Measurements from ENCODE around the gene LAG3. TPM values are rescaled to one million over a fixed set of nuclear protein-coding genes. Genes with fewer than 3 reads are reported as not detected.

LAG3 gene
- polyA plus RNA-seq, 1 donor (not counting 4 experiments of a cell fraction or from before 2014, with no cell fraction given): 0.09 TPM

DNA sequence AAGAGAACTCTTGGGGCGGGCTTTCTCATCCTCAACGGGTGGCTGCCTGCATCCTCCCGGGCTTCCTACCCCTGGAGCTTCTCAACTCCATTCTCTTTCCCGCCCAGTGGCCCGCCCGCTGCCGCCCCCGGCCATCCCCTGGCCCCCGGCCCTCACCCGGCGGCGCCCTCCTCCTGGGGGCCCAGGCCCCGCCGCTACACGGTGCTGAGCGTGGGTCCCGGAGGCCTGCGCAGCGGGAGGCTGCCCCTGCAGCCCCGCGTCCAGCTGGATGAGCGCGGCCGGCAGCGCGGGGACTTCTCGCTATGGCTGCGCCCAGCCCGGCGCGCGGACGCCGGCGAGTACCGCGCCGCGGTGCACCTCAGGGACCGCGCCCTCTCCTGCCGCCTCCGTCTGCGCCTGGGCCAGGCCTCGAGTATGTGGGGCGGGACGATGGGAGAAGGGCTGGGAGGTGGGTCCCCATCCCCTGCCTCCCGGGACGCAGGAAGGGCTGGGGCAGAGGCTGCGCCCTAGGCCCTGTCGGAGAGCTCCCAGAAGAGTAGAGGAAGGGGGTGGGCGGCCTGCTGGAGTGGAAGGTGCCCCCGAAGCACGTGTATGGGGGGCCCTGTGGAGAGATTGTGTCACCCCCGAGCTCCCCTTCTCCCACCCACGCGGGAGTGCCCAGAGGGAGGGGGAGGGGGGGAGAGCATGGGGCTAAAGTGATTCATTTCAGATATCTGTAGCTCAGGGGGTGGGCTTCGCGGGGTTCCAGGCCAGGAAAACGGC, 1.5 kb downstream of the LAG3 start:
- Histone ChIP-seq H3K79me2 (ENCODE audit: control insufficient read depth, insufficient read depth, low read length) (no peaks in the 10 kb centered on the region), H3K9me3 (ENCODE audit: control insufficient read depth, low read depth, low read length) (no peaks in the 10 kb centered on the region), H3K9me1 (ENCODE audit: control insufficient read depth, extremely low read depth, insufficient read depth, low read length) (no peaks in the 10 kb centered on the region), H3K4me3 (ENCODE audit: control insufficient read depth in 2 of 3, extremely low read depth in 1 of 3, insufficient read depth in 2 of 3, low read depth in 1 of 3, low read length in 3 of 3) (no peak overlapping the region), H3K4me1 (ENCODE audit: control insufficient read depth, extremely low read depth, insufficient read depth, low read length) (peaks cover 8% of the 10 kb centered on the region), H2AFZ (ENCODE audit: control insufficient read depth, low read length) (no peak overlapping the region), H4K20me1 (ENCODE audit: control insufficient read depth, extremely low read depth, insufficient read depth, low read length) (no peaks in the 10 kb centered on the region), H3K27ac (ENCODE audit: control insufficient read depth, insufficient read depth, low read length) (no peak overlapping the region), H3K27me3 (ENCODE audit: control insufficient read depth, extremely low read depth, insufficient read depth, low read length) (peaks cover 35% of the 10 kb centered on the region), H3K4me2 (ENCODE audit: control insufficient read depth, extremely low read depth, insufficient read depth, low read depth, low read length) (peak overlapping the region; percentile 10), H3K36me3 (ENCODE audit: control insufficient read depth in 2 of 2, extremely low read depth in 1 of 2, insufficient read depth in 2 of 2, low read length in 2 of 2) (peaks cover 4 to 7% of the 10 kb centered on the region in 2 experiments), H3K9ac (ENCODE audit: control insufficient read depth, extremely low read depth, insufficient read depth, low read length) (no peak overlapping the region)
- no peak for FAIRE-seq
- TF ChIP-seq EZH2 (IDR thresholded peaks at IDR 0.05; ENCODE audit: low read length): no peak
- TF ChIP-seq, protein P1, sequence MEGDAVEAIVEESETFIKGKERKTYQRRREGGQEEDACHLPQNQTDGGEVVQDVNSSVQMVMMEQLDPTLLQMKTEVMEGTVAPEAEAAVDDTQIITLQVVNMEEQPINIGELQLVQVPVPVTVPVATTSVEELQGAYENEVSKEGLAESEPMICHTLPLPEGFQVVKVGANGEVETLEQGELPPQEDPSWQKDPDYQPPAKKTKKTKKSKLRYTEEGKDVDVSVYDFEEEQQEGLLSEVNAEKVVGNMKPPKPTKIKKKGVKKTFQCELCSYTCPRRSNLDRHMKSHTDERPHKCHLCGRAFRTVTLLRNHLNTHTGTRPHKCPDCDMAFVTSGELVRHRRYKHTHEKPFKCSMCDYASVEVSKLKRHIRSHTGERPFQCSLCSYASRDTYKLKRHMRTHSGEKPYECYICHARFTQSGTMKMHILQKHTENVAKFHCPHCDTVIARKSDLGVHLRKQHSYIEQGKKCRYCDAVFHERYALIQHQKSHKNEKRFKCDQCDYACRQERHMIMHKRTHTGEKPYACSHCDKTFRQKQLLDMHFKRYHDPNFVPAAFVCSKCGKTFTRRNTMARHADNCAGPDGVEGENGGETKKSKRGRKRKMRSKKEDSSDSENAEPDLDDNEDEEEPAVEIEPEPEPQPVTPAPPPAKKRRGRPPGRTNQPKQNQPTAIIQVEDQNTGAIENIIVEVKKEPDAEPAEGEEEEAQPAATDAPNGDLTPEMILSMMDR (optimal IDR thresholded peaks at IDR 0.05 in 1 of 3, IDR thresholded peaks at IDR 0.05 in 1 of 3, conservative IDR thresholded peaks at IDR 0.05 in 1 of 3; ENCODE audit: extremely low read depth in 1 of 3, insufficient read depth in 2 of 3, low read length in 3 of 3): no peak
- no peak for DNase-seq (ENCODE audit: low read depth, low spot score)
- dilution Hi-C loops (cut with MboI; ENCODE audit: extremely low pct_ligation_motif_present, low sequenced_read_pairs): no loop called here

DNA sequence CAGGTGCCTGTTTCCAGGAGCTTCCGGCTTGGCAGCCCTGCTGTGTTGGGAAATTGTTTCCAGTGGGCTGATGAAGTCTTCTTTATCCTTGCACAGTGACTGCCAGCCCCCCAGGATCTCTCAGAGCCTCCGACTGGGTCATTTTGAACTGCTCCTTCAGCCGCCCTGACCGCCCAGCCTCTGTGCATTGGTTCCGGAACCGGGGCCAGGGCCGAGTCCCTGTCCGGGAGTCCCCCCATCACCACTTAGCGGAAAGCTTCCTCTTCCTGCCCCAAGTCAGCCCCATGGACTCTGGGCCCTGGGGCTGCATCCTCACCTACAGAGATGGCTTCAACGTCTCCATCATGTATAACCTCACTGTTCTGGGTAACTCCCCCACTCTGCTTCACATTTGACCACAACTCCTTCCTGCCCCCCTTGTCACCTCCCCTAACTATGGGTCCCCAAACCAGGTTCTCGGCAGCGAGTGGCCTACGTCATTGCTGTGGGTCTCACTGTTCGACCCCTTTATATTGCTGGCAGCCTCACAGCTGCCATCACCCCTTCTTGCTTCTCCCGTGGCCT, 2.3 kb downstream of the LAG3 start:
- H2AFZ ChIP-seq (ENCODE audit: control insufficient read depth, low read length): no peak overlapping the region
- peaks cover 35% of the 10 kb centered on the region for H3K27me3 ChIP-seq (ENCODE audit: control insufficient read depth, extremely low read depth, insufficient read depth, low read length)
- DNase-seq (ENCODE audit: low read depth, low spot score) (no peak), FAIRE-seq (no peak)
- H3K4me3 ChIP-seq (ENCODE audit: control insufficient read depth in 2 of 3, extremely low read depth in 1 of 3, insufficient read depth in 2 of 3, low read depth in 1 of 3, low read length in 3 of 3): no peak overlapping the region
- no peak for TF ChIP-seq EZH2 (IDR thresholded peaks at IDR 0.05; ENCODE audit: low read length)
- TF ChIP-seq, protein P1 (optimal IDR thresholded peaks at IDR 0.05 in 1 of 3, IDR thresholded peaks at IDR 0.05 in 1 of 3, conservative IDR thresholded peaks at IDR 0.05 in 1 of 3; ENCODE audit: extremely low read depth in 1 of 3, insufficient read depth in 2 of 3, low read length in 3 of 3): no peak
- no peak overlapping the region for H3K9ac ChIP-seq (ENCODE audit: control insufficient read depth, extremely low read depth, insufficient read depth, low read length)
- no peak overlapping the region for H3K4me2 ChIP-seq (ENCODE audit: control insufficient read depth, extremely low read depth, insufficient read depth, low read depth, low read length)
- H3K27ac ChIP-seq (ENCODE audit: control insufficient read depth, insufficient read depth, low read length): no peak overlapping the region
- dilution Hi-C loops (cut with MboI; ENCODE audit: extremely low pct_ligation_motif_present, low sequenced_read_pairs): no loop called here
- no peaks in the 10 kb centered on the region for H3K9me3 ChIP-seq (ENCODE audit: control insufficient read depth, low read depth, low read length)
- no peaks in the 10 kb centered on the region for H3K79me2 ChIP-seq (ENCODE audit: control insufficient read depth, insufficient read depth, low read length)
- H4K20me1 ChIP-seq (ENCODE audit: control insufficient read depth, extremely low read depth, insufficient read depth, low read length): no peaks in the 10 kb centered on the region
- peaks cover 4 to 5% of the 10 kb centered on the region in 2 experiments for H3K36me3 ChIP-seq (ENCODE audit: control insufficient read depth in 2 of 2, extremely low read depth in 1 of 2, insufficient read depth in 2 of 2, low read length in 2 of 2)
- H3K4me1 ChIP-seq (ENCODE audit: control insufficient read depth, extremely low read depth, insufficient read depth, low read length): peaks cover 8% of the 10 kb centered on the region
- no peaks in the 10 kb centered on the region for H3K9me1 ChIP-seq (ENCODE audit: control insufficient read depth, extremely low read depth, insufficient read depth, low read length)
